ENCODE data around the gene POU2AF3. TPM values are rescaled to one million over a fixed set of nuclear protein-coding genes. Genes with fewer than 3 reads are reported as not detected.

The POU2AF3 gene
- polyA plus RNA-seq, 2 of the 4 experiments (the other 2 are of a cell fraction), result 0.63 to 2.9 TPM

DNA sequence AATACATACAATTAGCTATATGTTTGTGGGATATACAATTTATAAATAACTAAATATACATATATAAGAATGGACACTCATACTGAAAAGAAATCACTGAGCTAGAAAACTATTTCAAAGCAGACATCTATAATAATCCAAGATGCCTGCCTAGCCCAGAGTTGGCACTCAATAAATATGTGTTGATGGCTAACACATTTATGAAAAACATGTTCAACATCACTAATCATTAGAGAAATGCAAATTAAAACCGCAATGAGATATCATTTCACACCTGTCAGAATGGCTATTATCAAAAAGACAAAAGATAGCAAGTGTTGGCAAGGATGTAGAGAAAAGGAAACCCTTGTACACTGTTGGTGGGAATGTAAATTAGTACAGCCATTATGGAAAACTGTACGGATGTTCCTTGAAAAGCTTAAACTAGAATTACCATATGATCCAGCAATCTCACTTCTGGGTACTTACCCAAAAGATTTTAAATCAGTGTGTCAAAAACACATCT is 50.9 kb downstream of the POU2AF3 start:
- H3K4me3 ChIP-seq, result no peak overlapping the region
- 0 out of 3 replicates have a peak, but pooled peaks cover 1% of the 10 kb centered on the region for H3K4me1 ChIP-seq
- TF ChIP-seq, protein P1, sequence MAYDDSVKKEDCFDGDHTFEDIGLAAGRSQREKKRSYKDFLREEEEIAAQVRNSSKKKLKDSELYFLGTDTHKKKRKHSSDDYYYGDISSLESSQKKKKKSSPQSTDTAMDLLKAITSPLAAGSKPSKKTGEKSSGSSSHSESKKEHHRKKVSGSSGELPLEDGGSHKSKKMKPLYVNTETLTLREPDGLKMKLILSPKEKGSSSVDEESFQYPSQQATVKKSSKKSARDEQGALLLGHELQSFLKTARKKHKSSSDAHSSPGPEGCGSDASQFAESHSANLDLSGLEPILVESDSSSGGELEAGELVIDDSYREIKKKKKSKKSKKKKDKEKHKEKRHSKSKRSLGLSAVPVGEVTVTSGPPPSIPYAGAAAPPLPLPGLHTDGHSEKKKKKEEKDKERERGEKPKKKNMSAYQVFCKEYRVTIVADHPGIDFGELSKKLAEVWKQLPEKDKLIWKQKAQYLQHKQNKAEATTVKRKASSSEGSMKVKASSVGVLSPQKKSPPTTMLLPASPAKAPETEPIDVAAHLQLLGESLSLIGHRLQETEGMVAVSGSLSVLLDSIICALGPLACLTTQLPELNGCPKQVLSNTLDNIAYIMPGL (CRISPR knock-in tag; IDR thresholded peaks at IDR 0.05; ENCODE audit: borderline replicate concordance), result no peak
- no peak for TF ChIP-seq FOSL2 (IDR thresholded peaks at IDR 0.05)
- no peak for TF ChIP-seq FOSL2 (CRISPR knock-in tag; IDR thresholded peaks at IDR 0.05)
- TF ChIP-seq, protein P2, sequence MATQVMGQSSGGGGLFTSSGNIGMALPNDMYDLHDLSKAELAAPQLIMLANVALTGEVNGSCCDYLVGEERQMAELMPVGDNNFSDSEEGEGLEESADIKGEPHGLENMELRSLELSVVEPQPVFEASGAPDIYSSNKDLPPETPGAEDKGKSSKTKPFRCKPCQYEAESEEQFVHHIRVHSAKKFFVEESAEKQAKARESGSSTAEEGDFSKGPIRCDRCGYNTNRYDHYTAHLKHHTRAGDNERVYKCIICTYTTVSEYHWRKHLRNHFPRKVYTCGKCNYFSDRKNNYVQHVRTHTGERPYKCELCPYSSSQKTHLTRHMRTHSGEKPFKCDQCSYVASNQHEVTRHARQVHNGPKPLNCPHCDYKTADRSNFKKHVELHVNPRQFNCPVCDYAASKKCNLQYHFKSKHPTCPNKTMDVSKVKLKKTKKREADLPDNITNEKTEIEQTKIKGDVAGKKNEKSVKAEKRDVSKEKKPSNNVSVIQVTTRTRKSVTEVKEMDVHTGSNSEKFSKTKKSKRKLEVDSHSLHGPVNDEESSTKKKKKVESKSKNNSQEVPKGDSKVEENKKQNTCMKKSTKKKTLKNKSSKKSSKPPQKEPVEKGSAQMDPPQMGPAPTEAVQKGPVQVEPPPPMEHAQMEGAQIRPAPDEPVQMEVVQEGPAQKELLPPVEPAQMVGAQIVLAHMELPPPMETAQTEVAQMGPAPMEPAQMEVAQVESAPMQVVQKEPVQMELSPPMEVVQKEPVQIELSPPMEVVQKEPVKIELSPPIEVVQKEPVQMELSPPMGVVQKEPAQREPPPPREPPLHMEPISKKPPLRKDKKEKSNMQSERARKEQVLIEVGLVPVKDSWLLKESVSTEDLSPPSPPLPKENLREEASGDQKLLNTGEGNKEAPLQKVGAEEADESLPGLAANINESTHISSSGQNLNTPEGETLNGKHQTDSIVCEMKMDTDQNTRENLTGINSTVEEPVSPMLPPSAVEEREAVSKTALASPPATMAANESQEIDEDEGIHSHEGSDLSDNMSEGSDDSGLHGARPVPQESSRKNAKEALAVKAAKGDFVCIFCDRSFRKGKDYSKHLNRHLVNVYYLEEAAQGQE (IDR thresholded peaks at IDR 0.05), result no peak
- TF ChIP-seq, protein P3, sequence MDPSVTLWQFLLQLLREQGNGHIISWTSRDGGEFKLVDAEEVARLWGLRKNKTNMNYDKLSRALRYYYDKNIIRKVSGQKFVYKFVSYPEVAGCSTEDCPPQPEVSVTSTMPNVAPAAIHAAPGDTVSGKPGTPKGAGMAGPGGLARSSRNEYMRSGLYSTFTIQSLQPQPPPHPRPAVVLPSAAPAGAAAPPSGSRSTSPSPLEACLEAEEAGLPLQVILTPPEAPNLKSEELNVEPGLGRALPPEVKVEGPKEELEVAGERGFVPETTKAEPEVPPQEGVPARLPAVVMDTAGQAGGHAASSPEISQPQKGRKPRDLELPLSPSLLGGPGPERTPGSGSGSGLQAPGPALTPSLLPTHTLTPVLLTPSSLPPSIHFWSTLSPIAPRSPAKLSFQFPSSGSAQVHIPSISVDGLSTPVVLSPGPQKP (IDR thresholded peaks at IDR 0.05; ENCODE audit: low read depth, low read length), result no peak
- TF ChIP-seq, protein P4, sequence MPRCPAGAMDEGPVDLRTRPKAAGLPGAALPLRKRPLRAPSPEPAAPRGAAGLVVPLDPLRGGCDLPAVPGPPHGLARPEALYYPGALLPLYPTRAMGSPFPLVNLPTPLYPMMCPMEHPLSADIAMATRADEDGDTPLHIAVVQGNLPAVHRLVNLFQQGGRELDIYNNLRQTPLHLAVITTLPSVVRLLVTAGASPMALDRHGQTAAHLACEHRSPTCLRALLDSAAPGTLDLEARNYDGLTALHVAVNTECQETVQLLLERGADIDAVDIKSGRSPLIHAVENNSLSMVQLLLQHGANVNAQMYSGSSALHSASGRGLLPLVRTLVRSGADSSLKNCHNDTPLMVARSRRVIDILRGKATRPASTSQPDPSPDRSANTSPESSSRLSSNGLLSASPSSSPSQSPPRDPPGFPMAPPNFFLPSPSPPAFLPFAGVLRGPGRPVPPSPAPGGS (IDR thresholded peaks at IDR 0.05), result no peak
- no peak for TF ChIP-seq EP300 (IDR thresholded peaks at IDR 0.05)
- TF ChIP-seq CEBPB (IDR thresholded peaks at IDR 0.05), result no peak
- no peak for TF ChIP-seq NPAS2 (CRISPR knock-in tag; IDR thresholded peaks at IDR 0.05; ENCODE audit: borderline replicate concordance)
- no peak for TF ChIP-seq CBX2 (IDR thresholded peaks at IDR 0.05; ENCODE audit: borderline replicate concordance, low read depth)
- no peak for TF ChIP-seq SMC3 (IDR thresholded peaks at IDR 0.05)
- no peak for TF ChIP-seq TP53 (CRISPR knock-in tag; IDR thresholded peaks at IDR 0.05)
- no peak for TF ChIP-seq ZFP36 (IDR thresholded peaks at IDR 0.05; ENCODE audit: borderline replicate concordance, partially characterized antibody)
- TF ChIP-seq EHF (CRISPR knock-in tag; IDR thresholded peaks at IDR 0.05), result no peak
- TF ChIP-seq HOXB13 (CRISPR knock-in tag; IDR thresholded peaks at IDR 0.05; ENCODE audit: low read depth), result no peak
- TF ChIP-seq RAD21 (conservative IDR thresholded peaks at IDR 0.05 in 1 of 2, IDR thresholded peaks at IDR 0.05 in 1 of 2), result no peak
- TF ChIP-seq, protein P5, sequence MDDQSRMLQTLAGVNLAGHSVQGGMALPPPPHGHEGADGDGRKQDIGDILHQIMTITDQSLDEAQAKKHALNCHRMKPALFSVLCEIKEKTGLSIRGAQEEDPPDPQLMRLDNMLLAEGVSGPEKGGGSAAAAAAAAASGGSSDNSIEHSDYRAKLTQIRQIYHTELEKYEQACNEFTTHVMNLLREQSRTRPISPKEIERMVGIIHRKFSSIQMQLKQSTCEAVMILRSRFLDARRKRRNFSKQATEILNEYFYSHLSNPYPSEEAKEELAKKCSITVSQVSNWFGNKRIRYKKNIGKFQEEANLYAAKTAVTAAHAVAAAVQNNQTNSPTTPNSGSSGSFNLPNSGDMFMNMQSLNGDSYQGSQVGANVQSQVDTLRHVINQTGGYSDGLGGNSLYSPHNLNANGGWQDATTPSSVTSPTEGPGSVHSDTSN (IDR thresholded peaks at IDR 0.05), result no peak
- TF ChIP-seq BHLHE40 (IDR thresholded peaks at IDR 0.05; ENCODE audit: low read depth, low read length), result no peak
- TF ChIP-seq RFX5 (IDR thresholded peaks at IDR 0.05), result no peak
- TF ChIP-seq NR3C1 (IDR thresholded peaks at IDR 0.05), result no peak
- ATAC-seq (no peak), DNase-seq (ENCODE audit: low read depth in 1 of 2, low spot score in 1 of 2) (no peak), FAIRE-seq (no peak)
- H3K4me2 ChIP-seq, result no peak overlapping the region
- ChIA-PET POLR2A (no interaction called here), CTCF (interaction anchor here (0.6 to 1.3 kb wide), 2 partner anchors 67 to 105 kb away, joined by 4 read pairs; no protein-coding TSS in a partner anchor)
- no peak overlapping the region for H3K27ac ChIP-seq
- no peaks in the 10 kb centered on the region for H3K9me3 ChIP-seq
- 44% methylated on average over 2 of the region's 2 CpGs for WGBS (ENCODE audit: missing lambda C conversion rate)
